Suprapubic skin (tissue), 4 donors: Measurements from ENCODE around the gene SLC25A11.

Experiments
- CTCF ChIP-seq, 2 donors: fragments of 200-600 bp in 1 of 2; fragments of 450-650 bp in 1 of 2; sonication (generic) in 1 of 2; IDR thresholded peaks; one replicate each; pipeline ENCODE4 v1.5.1; 2016 to 2019; ENCODE audit warnings: antibody characterized with exemption in 2 of 2, mild to moderate bottlenecking in 1 of 2, moderate library complexity in 1 of 2
- EP300 ChIP-seq: sonication (generic); formaldehyde crosslinking; IDR thresholded peaks from one replicate; pipeline ENCODE4 v1.6.1; 2017; ENCODE audit warnings: antibody characterized with exemption
- POLR2A ChIP-seq, 2 donors: fragments of 450-650 bp; IDR thresholded peaks; one replicate each; pipeline ENCODE4 v1.6.1; 2017; ENCODE audit warnings: antibody characterized with exemption in 2 of 2, mild to moderate bottlenecking in 2 of 2, moderate library complexity in 2 of 2
- POLR2AphosphoS5 ChIP-seq, 3 donors: sonication (generic); formaldehyde crosslinking; IDR thresholded peaks; one replicate each; pipeline ENCODE4 v1.6.1; 2017; ENCODE audit warnings: antibody characterized with exemption in 3 of 3

- no peak for TF ChIP-seq POLR2A (IDR thresholded peaks at IDR 0.05)
- TF ChIP-seq POLR2AphosphoS5 (IDR thresholded peaks at IDR 0.05): no peak
- no peak for TF ChIP-seq CTCF (IDR thresholded peaks at IDR 0.05)
- no peak for TF ChIP-seq EP300
Observed at GRCh38 chr17:4921320-4921719, 18.5 kb downstream of the SLC25A11 start.
